T-helper 1 cell treated with Interleukin-12 subunit alpha and Interleukin-12 subunit beta and Interleukin-4 antibody, amounts not matched to agents 30 ng/mL and 1 ng/mL, for 36 hours (primary cell): Measurements from ENCODE around the gene SLC27A5. TPM values are rescaled to one million over a fixed set of nuclear protein-coding genes. Genes with fewer than 3 reads are reported as not detected.

Experiments used
- total RNA-seq: library from RNA; stranded (reverse); gene quantifications from 2 replicates; pipeline ENCODE4 v1.2.3, GENCODE V29; 2022

Gene SLC27A5
- total RNA-seq, 1 donor from 2014 or later: 17.2 TPM

Other genes with a start within 250 kb of the SLC27A5 start
- 4.9 and 5.5 TPM in 2 replicates for gene ZNF8, start 233.0 kb downstream of the SLC27A5 start, total RNA-seq
- 64.8 and 68.1 TPM in 2 replicates for gene ERVK3-1, start 206.6 kb downstream of the SLC27A5 start, total RNA-seq
- 4.5 and 4.9 TPM in 2 replicates for gene ZSCAN22, start 185.0 kb downstream of the SLC27A5 start, total RNA-seq
- gene A1BG, start 158.5 kb downstream of the SLC27A5 start, total RNA-seq: 6.9 and 10.5 TPM in 2 replicates
- 0.64 and 1.0 TPM in 2 replicates for gene ZNF497, start 149.2 kb downstream of the SLC27A5 start, total RNA-seq
- 1.1 and 1.6 TPM in 2 replicates for gene ZNF837, start 131.0 kb downstream of the SLC27A5 start, total RNA-seq
- gene RPS5, start 124.7 kb downstream of the SLC27A5 start, total RNA-seq: 894 and 904 TPM in 2 replicates
- gene RNF225, start 116.3 kb downstream of the SLC27A5 start, total RNA-seq: 0.29 TPM in 1 of 2 replicates, not detected in the other
- gene ZNF584, start 103.3 kb downstream of the SLC27A5 start, total RNA-seq: 8.0 and 9.0 TPM in 2 replicates
- gene ZNF132, start 71.8 kb downstream of the SLC27A5 start, total RNA-seq: 3.7 and 3.8 TPM in 2 replicates
- 11.1 and 11.4 TPM in 2 replicates for gene ZNF324B, start 60.4 kb downstream of the SLC27A5 start, total RNA-seq
- 10.6 and 12.6 TPM in 2 replicates for gene ZNF324, start 44.9 kb downstream of the SLC27A5 start, total RNA-seq
- 7.8 and 9.3 TPM in 2 replicates for gene ZNF446, start 35.6 kb downstream of the SLC27A5 start, total RNA-seq
- 17.2 and 20.0 TPM in 2 replicates for gene ZBTB45, start 7.8 kb upstream of the SLC27A5 start, total RNA-seq
- 432 TPM in 2 replicates for gene TRIM28, start 32.1 kb upstream of the SLC27A5 start, total RNA-seq
- gene CHMP2A, start 43.1 kb upstream of the SLC27A5 start, total RNA-seq: 130 and 139 TPM in 2 replicates
- gene UBE2M, start 46.6 kb upstream of the SLC27A5 start, total RNA-seq: 96.8 and 105 TPM in 2 replicates
- gene MZF1, start 61.3 kb upstream of the SLC27A5 start, total RNA-seq: 27.5 and 28.7 TPM in 2 replicates